B cell (primary cell): ENCODE measurements around the gene MGAT5. TPM values are rescaled to one million over a fixed set of nuclear protein-coding genes. Genes with fewer than 3 reads are reported as not detected.
A peak's percentile ranks its signal among the peaks of the same experiment; 100 is the strongest.

Experiments used
- ATAC-seq: fragments of 200-7000 bp; cut with Tn5 transposase; one replicate; pipeline ENCODE4 v1.10.0; 2021; ENCODE audit warnings: low read depth, mild to moderate bottlenecking, moderate number of reproducible peaks, moderate library complexity
- CTCF ChIA-PET: fragments of 350-600 bp; sonication (Branson Sonifier 250); formaldehyde crosslinking; loops from one replicate; lab custom pipeline; 2021; ENCODE audit warnings: antibody characterized with exemption, inconsistent platforms; lab: Charles Lee
- POLR2A ChIA-PET: fragments of 350-600 bp; sonication (Branson Sonifier 250); formaldehyde crosslinking; loops from one replicate; lab custom pipeline; 2021; ENCODE audit warnings: antibody characterized with exemption; lab: Charles Lee
- DNase-seq: peaks from one replicate; pipeline ENCODE4 v3.0.0; 2013
- H2AFZ ChIP-seq: 2 replicates; pipeline ENCODE4 v1.6.1; 2012; ENCODE audit warnings: mild to moderate bottlenecking, low read depth, low read length; ENCODE audit not compliant: insufficient read depth, poor library complexity, severe bottlenecking
- H3K27ac ChIP-seq, 2 donors: 1 replicate in 1 of 2; 2 replicates in 1 of 2; pipeline ENCODE4 v1.5.1; 2012 to 2013; ENCODE audit warnings: low read length in 2 of 2, mild to moderate bottlenecking in 2 of 2, moderate library complexity in 1 of 2
- H3K27me3 ChIP-seq, 4 experiments: fragments of 200-600 bp in 1 of 4; sonication (generic) in 1 of 4; replicated peaks in 1 of 4; 1 replicate in 2 of 4; 2 replicates in 2 of 4; pipeline versions ENCODE4 v1.6.1 to v1.7.0; 2013 to 2016; ENCODE audit warnings: low read length in 3 of 4, mild to moderate bottlenecking in 2 of 4, mixed read lengths in 1 of 4, moderate library complexity in 1 of 4; ENCODE audit not compliant: insufficient read depth in 4 of 4, control insufficient read depth in 3 of 4; ENCODE audit errors: control extremely low read depth in 1 of 4
- H3K36me3 ChIP-seq, 2 experiments: replicated peaks in 1 of 2; 1 replicate in 1 of 2; 2 replicates in 1 of 2; pipeline versions ENCODE4 v1.6.1 to v1.7.1; 2013; ENCODE audit warnings: low read length in 1 of 2; ENCODE audit not compliant: insufficient read depth in 2 of 2, control insufficient read depth in 1 of 2; ENCODE audit errors: control extremely low read depth in 1 of 2, extremely low read depth in 1 of 2
- H3K4me1 ChIP-seq, 2 donors: fragments of 200-600 bp in 1 of 2; sonication (generic) in 1 of 2; 1 replicate in 1 of 2; 2 replicates in 1 of 2; pipeline versions ENCODE4 v1.5.1 to v1.6.1; 2013 to 2017; ENCODE audit warnings: low read length in 2 of 2; ENCODE audit not compliant: control insufficient read depth in 2 of 2, insufficient read depth in 2 of 2
- H3K4me2 ChIP-seq: replicated peaks from 2 replicates; pipeline ENCODE3; 2012; ENCODE audit warnings: mild to moderate bottlenecking, low read depth, low read length; ENCODE audit not compliant: poor library complexity, severe bottlenecking
- H3K4me3 ChIP-seq, 5 experiments: fragments of 200-600 bp in 1 of 5; sonication (generic) in 1 of 5; 1 replicate in 3 of 5; 2 replicates in 2 of 5; pipeline versions ENCODE4 v1.5.1 to v1.7.0; 2011 to 2016; ENCODE audit warnings: low read length in 4 of 5, mild to moderate bottlenecking in 4 of 5, low read depth in 2 of 5, control low read depth in 1 of 5, moderate library complexity in 1 of 5; ENCODE audit not compliant: insufficient read depth in 1 of 5; ENCODE audit errors: control extremely low read depth in 1 of 5, extremely low read depth in 1 of 5
- H3K79me2 ChIP-seq: fragments of 200-600 bp; sonication (generic); one replicate; pipeline ENCODE4 v1.6.0; 2016; ENCODE audit warnings: low read length; ENCODE audit not compliant: control insufficient read depth, insufficient read depth
- H3K9ac ChIP-seq: fragments of 200-600 bp; sonication (generic); 2 replicates; pipeline ENCODE4 v1.6.1; 2017; ENCODE audit warnings: mild to moderate bottlenecking, low read length, moderate library complexity
- H3K9me3 ChIP-seq, 3 donors: one replicate each; pipeline versions ENCODE4 v1.6.1 to v1.7.1; 2013; ENCODE audit warnings: low read length in 2 of 3; ENCODE audit not compliant: control insufficient read depth in 2 of 3, insufficient read depth in 1 of 3; ENCODE audit errors: control extremely low read depth in 1 of 3
- H4K20me1 ChIP-seq: 2 replicates; pipeline ENCODE4 v1.6.0; 2012; ENCODE audit warnings: mild to moderate bottlenecking, low read length; ENCODE audit not compliant: insufficient read depth, control insufficient read depth, poor library complexity, severe bottlenecking
- H3K27ac Mint-ChIP-seq: one replicate; pipeline ENCODE4 v1.8.0; 2021; ENCODE audit warnings: mixed read lengths
- H3K27me3 Mint-ChIP-seq: one replicate; pipeline ENCODE4 v1.8.0; 2021; ENCODE audit warnings: mixed read lengths
- H3K4me1 Mint-ChIP-seq: one replicate; pipeline ENCODE4 v1.8.0; 2021; ENCODE audit warnings: mixed read lengths
- H3K4me3 Mint-ChIP-seq: one replicate; pipeline ENCODE4 v1.8.0; 2021; ENCODE audit warnings: mixed read lengths
- H3K9me3 Mint-ChIP-seq: one replicate; pipeline ENCODE4 v1.8.0; 2022; ENCODE audit warnings: mixed read lengths; ENCODE audit not compliant: insufficient read depth
- CTCF ChIP-seq: fragments of 200-600 bp; IDR thresholded peaks from one replicate; pipeline ENCODE4 v1.8.0; 2022; ENCODE audit warnings: antibody characterized with exemption, mild to moderate bottlenecking
- EZH2 ChIP-seq: IDR thresholded peaks from 2 replicates; pipeline ENCODE4 v1.6.1; 2012; ENCODE audit warnings: borderline replicate concordance, low read depth, mild to moderate bottlenecking, moderate library complexity, low read length; ENCODE audit not compliant: insufficient read depth, poor library complexity, severe bottlenecking
- WGBS: methylation state at CpG from one replicate; pipeline ENCODE4 v1.1.5; 2013; ENCODE audit warnings: missing lambda C conversion rate; ENCODE audit not compliant: insufficient coverage; 5-methylcytosine and 5-hydroxymethylcytosine counted together
- intact Hi-C: fragments of 100-400 bp; cut with micrococcal nuclease; formaldehyde crosslinking; loops from one replicate; pipeline ENCODE4 v1.10.0; 2022
- polyA plus RNA-seq: library from polyadenylated mRNA; depleted of rRNA; stranded (reverse); fragments of >200 nt; gene quantifications from 2 replicates; pipeline ENCODE4 v1.2.3, GENCODE V29; 2012
- total RNA-seq, 2 donors: library from RNA; stranded (reverse); fragments of 120-200 nt in 1 of 2; gene quantifications; 1 replicate in 1 of 2; 2 replicates in 1 of 2; pipeline versions ENCODE4 v1.2.3 to v1.2.4, GENCODE V29; 2013 to 2022

Gene MGAT5
- total and polyA plus RNA-seq, 2 donors (not counting 1 experiment from before 2014, with no cell fraction given) = 27.2 to 184 TPM

GRCh38 chr2:134408386-134408785, 154.5 kb downstream of the MGAT5 start:
- Histone ChIP-seq H2AFZ (no peak overlapping the region), H3K79me2 (peaks cover 41% of the 10 kb centered on the region), H3K4me3 (no peak overlapping the region), H4K20me1 (peaks cover 23% of the 10 kb centered on the region), H3K9me3 (no peaks in the 10 kb centered on the region), H3K4me1 (peaks cover 45 to 55% of the 10 kb centered on the region in 2 donors), H3K27ac (peak overlapping the region; percentile 15 to 74), H3K9ac (no peak overlapping the region), H3K27me3 (no peaks in the 10 kb centered on the region), H3K4me2 (peak overlapping the region; percentile 15), H3K36me3 (peaks cover 0 to 58% of the 10 kb centered on the region in 2 experiments)
- Mint-ChIP-seq H3K27me3 (no peaks in the 10 kb centered on the region), H3K4me1 (peaks cover 61% of the 10 kb centered on the region), H3K9me3 (no peaks in the 10 kb centered on the region), H3K4me3 (no peak overlapping the region), H3K27ac (peak overlapping the region; percentile 37)
- POLR2A ChIA-PET = no interaction called here
- 5% methylated on average over 2 of the region's 3 CpGs for WGBS
- ATAC-seq = no peak
- CTCF ChIA-PET = interaction anchor here (1.0 to 9.7 kb wide), 3 partner anchors 13 to 521 kb away, joined by 3 to 398 read pairs (median 232); no protein-coding TSS in a partner anchor
- TF ChIP-seq CTCF (no peak), EZH2 (no peak)
- DNase-seq = no peak
- intact Hi-C loops = no loop called here

- Mint-ChIP-seq H3K4me3 (no peak overlapping the region), H3K4me1 (peaks cover 58% of the 10 kb centered on the region), H3K9me3 (no peaks in the 10 kb centered on the region), H3K27me3 (no peaks in the 10 kb centered on the region), H3K27ac (peak overlapping the region; percentile 37)
- no peak for TF ChIP-seq CTCF
- TF ChIP-seq EZH2 = no peak
- no peak overlapping the region for H3K4me3 ChIP-seq
- ChIA-PET CTCF (interaction anchor here (1.0 to 9.7 kb wide), 3 partner anchors 13 to 522 kb away, joined by 3 to 398 read pairs (median 232); no protein-coding TSS in a partner anchor), POLR2A (no interaction called here)
- no peak overlapping the region for H3K9ac ChIP-seq
- H3K27me3 ChIP-seq = no peaks in the 10 kb centered on the region
- H3K79me2 ChIP-seq = peaks cover 41% of the 10 kb centered on the region
- WGBS = no CpG with 5 or more reads among the region's 3 CpGs
- no peaks in the 10 kb centered on the region for H3K9me3 ChIP-seq
- H3K4me2 ChIP-seq = no peak overlapping the region
- no peak overlapping the region for H2AFZ ChIP-seq
- intact Hi-C loops = no loop called here
- no peak for DNase-seq
- ATAC-seq = no peak
- peaks cover 0 to 58% of the 10 kb centered on the region in 2 experiments for H3K36me3 ChIP-seq
- peak overlapping the region; percentile 15 to 74 for H3K27ac ChIP-seq
- H4K20me1 ChIP-seq = peaks cover 20% of the 10 kb centered on the region
- peaks cover 45 to 55% of the 10 kb centered on the region in 2 donors for H3K4me1 ChIP-seq
These were observed 154.9 kb downstream of the MGAT5 start for GRCh38 chr2:134408791-134409190.
